DOHH2 (cell line): Measurements from ENCODE around the gene GPD1.
"Not testable (repeated sequence)": the region's sequence is repeated elsewhere in the genome, so short reads cannot be mapped to it uniquely, and the experiment has no call there.

Source experiments
- H3F3A ChIP-seq: fragments of 200-600 bp; sonication (generic), shearing (Covaris generic); 2 replicates; pipeline ENCODE4 v1.6.0; 2016; ENCODE audit warnings: antibody characterized with exemption, mild to moderate bottlenecking; ENCODE audit not compliant: control insufficient read depth, insufficient read depth
- H3K27ac ChIP-seq: fragments of 200-600 bp; sonication (generic); 2 replicates; pipeline ENCODE4 v1.5.1; 2014; ENCODE audit warnings: low read depth, mild to moderate bottlenecking, low read length, moderate library complexity
- H3K27me3 ChIP-seq: fragments of 200-600 bp; sonication (generic); 2 replicates; pipeline ENCODE4 v1.6.1; 2014; ENCODE audit warnings: mild to moderate bottlenecking, low read length, mixed read lengths; ENCODE audit not compliant: control insufficient read depth
- H3K36me3 ChIP-seq: fragments of 200-600 bp; sonication (generic); 2 replicates; pipeline ENCODE4 v1.6.1; 2014; ENCODE audit warnings: mild to moderate bottlenecking, low read length, moderate library complexity, mixed read lengths; ENCODE audit not compliant: control insufficient read depth
- H3K4me1 ChIP-seq: fragments of 200-600 bp; sonication (generic); 2 replicates; pipeline ENCODE4 v1.6.1; 2014; ENCODE audit warnings: mild to moderate bottlenecking, low read length, mixed read lengths; ENCODE audit not compliant: control insufficient read depth
- H3K4me2 ChIP-seq: fragments of 200-600 bp; sonication (generic); 2 replicates; pipeline ENCODE4 v1.6.0; 2014; ENCODE audit warnings: mild to moderate bottlenecking, low read length, moderate library complexity
- H3K4me3 ChIP-seq: fragments of 200-600 bp; sonication (generic); 2 replicates; pipeline ENCODE4 v1.5.1; 2014; ENCODE audit warnings: mild to moderate bottlenecking, low read length, mixed read lengths
- H3K79me2 ChIP-seq: fragments of 200-600 bp; sonication (generic); 2 replicates; pipeline ENCODE4 v1.6.1; 2014; ENCODE audit warnings: mild to moderate bottlenecking, low read length, mixed read lengths; ENCODE audit not compliant: control insufficient read depth
- H3K9me2 ChIP-seq: fragments of 200-600 bp; sonication (generic); replicated peaks from 2 replicates; pipeline ENCODE4 v1.6.1; 2014; ENCODE audit warnings: mild to moderate bottlenecking, low read length, mixed read lengths; ENCODE audit not compliant: control insufficient read depth
- H3K9me3 ChIP-seq: fragments of 200-600 bp; sonication (generic); 2 replicates; pipeline ENCODE4 v1.6.1; 2014; ENCODE audit warnings: antibody characterized with exemption, low read length, mixed read lengths; ENCODE audit not compliant: control insufficient read depth, insufficient read depth
- H4K20me1 ChIP-seq: fragments of 200-600 bp; sonication (generic); 2 replicates; pipeline ENCODE4 v1.6.0; 2014; ENCODE audit warnings: low read depth, mild to moderate bottlenecking, antibody characterized with exemption, low read length, moderate library complexity; ENCODE audit not compliant: control insufficient read depth, insufficient read depth
- EZH2phosphoT487 ChIP-seq: fragments of 200-600 bp; sonication (generic); IDR thresholded peaks from 2 replicates; pipeline ENCODE4 v1.6.1; 2017; ENCODE audit warnings: borderline replicate concordance, mild to moderate bottlenecking, antibody characterized with exemption, low read length, moderate library complexity, mixed read lengths
- TF ChIP-seq, protein P1 (sequence below): fragments of 200-600 bp; sonication (generic); IDR thresholded peaks from one replicate; pipeline ENCODE4 v1.5.1; 2014; ENCODE audit warnings: antibody characterized with exemption, mild to moderate bottlenecking, low read depth, low read length; ENCODE audit not compliant: poor library complexity, severe bottlenecking

Gene GPD1

DNA sequence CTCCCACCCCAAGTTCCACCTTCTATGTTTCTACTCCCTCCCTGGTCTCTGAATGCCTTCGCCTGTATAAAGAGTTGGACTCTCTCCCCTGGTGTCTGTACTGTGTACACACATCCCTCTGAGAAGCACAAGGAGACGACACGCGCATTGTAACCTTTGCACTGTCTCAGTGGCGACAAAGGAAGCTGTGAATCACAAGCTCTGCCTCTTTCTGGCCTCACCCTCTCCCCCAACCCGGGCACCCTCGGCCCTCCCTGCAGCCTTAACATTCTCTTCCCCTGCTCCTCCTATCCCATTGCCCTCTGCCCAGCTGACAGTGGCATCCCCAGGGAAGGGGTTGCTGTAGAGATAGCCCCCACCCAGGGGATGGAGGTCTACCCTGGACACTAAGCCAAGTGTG lies 21.2 kb upstream of the GPD1 start:
- Histone ChIP-seq H3K79me2 (peaks cover 19% of the 10 kb centered on the region), H3K4me3 (no peak overlapping the region), H3F3A (peaks cover 10% of the 10 kb centered on the region), H3K4me1 (peaks cover 16% of the 10 kb centered on the region), H3K27ac (no peak overlapping the region), H3K27me3 (peaks cover 10% of the 10 kb centered on the region; the same call in 1 of the 2 replicates), H3K9me2 (no peaks in the 10 kb centered on the region), H3K9me3 (no peaks in the 10 kb centered on the region), H4K20me1 (no peaks in the 10 kb centered on the region), H3K36me3 (peaks cover 22% of the 10 kb centered on the region), H3K4me2 (no peak overlapping the region)
- TF ChIP-seq, protein P1, sequence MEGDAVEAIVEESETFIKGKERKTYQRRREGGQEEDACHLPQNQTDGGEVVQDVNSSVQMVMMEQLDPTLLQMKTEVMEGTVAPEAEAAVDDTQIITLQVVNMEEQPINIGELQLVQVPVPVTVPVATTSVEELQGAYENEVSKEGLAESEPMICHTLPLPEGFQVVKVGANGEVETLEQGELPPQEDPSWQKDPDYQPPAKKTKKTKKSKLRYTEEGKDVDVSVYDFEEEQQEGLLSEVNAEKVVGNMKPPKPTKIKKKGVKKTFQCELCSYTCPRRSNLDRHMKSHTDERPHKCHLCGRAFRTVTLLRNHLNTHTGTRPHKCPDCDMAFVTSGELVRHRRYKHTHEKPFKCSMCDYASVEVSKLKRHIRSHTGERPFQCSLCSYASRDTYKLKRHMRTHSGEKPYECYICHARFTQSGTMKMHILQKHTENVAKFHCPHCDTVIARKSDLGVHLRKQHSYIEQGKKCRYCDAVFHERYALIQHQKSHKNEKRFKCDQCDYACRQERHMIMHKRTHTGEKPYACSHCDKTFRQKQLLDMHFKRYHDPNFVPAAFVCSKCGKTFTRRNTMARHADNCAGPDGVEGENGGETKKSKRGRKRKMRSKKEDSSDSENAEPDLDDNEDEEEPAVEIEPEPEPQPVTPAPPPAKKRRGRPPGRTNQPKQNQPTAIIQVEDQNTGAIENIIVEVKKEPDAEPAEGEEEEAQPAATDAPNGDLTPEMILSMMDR, result no peak
- TF ChIP-seq EZH2phosphoT487, result no peak

DNA sequence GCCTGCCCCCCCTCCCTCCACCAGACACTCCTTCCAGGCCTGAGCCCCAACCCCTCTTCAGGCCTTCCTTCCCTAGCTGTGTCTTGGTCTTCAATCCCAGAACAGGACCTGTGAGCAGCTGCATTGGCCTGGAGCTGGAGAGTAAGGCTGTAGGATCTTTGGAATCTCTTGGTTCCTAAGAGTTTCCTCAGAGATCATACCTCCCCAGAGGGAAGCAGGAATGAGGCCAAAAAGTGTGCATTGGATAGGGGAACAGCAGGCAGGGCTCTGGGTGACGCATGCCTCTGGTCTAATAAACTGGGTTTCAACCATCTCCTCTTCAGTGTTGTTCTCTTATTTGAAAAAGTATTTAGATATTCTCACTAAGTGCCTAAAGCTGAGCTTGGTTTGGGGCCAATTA lies 20.5 kb upstream of the GPD1 start:
- Histone ChIP-seq H3K4me2 (no peak overlapping the region), H4K20me1 (no peaks in the 10 kb centered on the region), H3K79me2 (peaks cover 19% of the 10 kb centered on the region), H3K27me3 (peaks cover 10% of the 10 kb centered on the region; the same call in 1 of the 2 replicates), H3K9me2 (no peaks in the 10 kb centered on the region), H3K4me1 (peaks cover 17% of the 10 kb centered on the region), H3F3A (peaks cover 16% of the 10 kb centered on the region), H3K9me3 (no peaks in the 10 kb centered on the region), H3K27ac (no peak overlapping the region), H3K4me3 (no peak overlapping the region), H3K36me3 (peaks cover 28% of the 10 kb centered on the region)
- no peak for TF ChIP-seq EZH2phosphoT487
- TF ChIP-seq, protein P1, result no peak

DNA sequence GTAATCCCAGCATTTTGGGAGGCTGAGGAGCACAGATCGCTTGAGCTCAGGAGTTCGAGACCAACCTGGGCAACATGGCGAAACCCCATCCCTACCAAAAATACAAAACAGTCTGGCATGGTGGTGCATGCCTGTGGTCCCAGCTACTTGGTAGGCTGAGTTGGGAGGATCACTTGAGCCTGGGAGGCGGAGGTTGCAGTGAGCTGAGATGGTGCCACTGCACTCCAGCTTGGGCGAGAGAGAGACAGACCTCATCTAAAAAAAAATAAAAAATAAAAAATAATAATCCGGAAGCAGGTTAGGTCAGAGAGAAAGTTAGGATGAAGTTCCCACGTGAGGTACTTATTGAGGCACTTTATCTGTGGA lies 19.4 kb upstream of the GPD1 start:
- H3K9me3 ChIP-seq, H3K9me2 ChIP-seq, H4K20me1 ChIP-seq: not testable (repeated sequence)
- peaks cover 23% of the 10 kb centered on the region for H3K4me1 ChIP-seq
- peaks cover 16% of the 10 kb centered on the region for H3F3A ChIP-seq
- H3K27ac ChIP-seq, result peak overlapping the region; percentile 58
- H3K4me3 ChIP-seq, result peak overlapping the region; percentile 88
- peaks cover 38% of the 10 kb centered on the region for H3K36me3 ChIP-seq
- peaks cover 10% of the 10 kb centered on the region; the same call in 1 of the 2 replicates for H3K27me3 ChIP-seq
- peak overlapping the region; percentile 97 for H3K4me2 ChIP-seq
- H3K79me2 ChIP-seq, result peaks cover 22% of the 10 kb centered on the region

DNA sequence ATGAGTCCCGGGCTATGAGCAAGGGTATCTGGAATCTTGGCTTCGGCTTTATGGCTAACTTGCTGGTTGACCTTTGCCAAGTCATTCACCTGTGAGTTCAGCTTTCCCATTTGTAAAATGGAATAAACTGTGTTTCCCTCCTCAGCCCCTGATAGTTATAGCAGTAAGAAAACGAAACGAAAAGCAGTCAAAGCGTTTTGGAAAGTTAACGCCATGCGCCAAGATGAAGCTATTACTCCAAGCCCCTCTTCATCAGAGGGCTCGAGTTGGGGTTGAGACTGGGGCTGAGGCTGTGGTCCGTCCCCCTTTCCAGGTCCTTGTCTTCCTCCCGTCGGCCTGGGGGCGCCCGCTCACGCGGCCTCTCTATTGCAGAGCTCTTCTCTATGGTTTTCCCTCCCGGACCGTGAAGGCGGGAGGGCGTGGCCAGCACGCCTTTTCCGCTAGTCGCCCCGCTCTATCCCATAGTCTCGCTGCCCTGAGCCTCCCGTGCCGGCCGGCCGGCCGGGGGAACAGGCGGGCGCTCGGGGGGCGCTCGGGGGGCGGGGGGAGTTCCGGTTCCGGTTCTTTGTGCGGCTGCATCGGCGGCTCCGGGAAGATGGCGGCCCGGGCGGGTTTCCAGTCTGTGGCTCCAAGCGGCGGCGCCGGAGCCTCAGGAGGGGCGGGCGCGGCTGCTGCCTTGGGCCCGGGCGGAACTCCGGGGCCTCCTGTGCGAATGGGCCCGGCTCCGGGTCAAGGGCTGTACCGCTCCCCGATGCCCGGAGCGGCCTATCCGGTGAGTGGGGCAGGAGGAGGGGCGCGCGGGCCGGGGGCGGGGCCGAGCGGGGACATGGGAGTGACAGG lies 18.8 kb upstream of the GPD1 start, which contains the start of gene SMARCD1:
SMARCD1 (plus strand) TSS at position 568 of the 840 bp plus-strand sequence; CDS start at position 596, 28 bp downstream.
- peak within 1 kb of the TSS; percentile 88 for H3K4me3 ChIP-seq
- H4K20me1 ChIP-seq, result no peaks in the 10 kb centered on the region
- peaks cover 44% of the 10 kb centered on the region for H3K36me3 ChIP-seq
- peaks cover 16% of the 10 kb centered on the region for H3F3A ChIP-seq
- peaks cover 6% of the 10 kb centered on the region; the same call in 1 of the 2 replicates for H3K27me3 ChIP-seq
- peaks cover 24% of the 10 kb centered on the region for H3K79me2 ChIP-seq
- H3K9me3 ChIP-seq, result no peaks in the 10 kb centered on the region
- H3K27ac ChIP-seq, result peak within 1 kb of the TSS; percentile 72
- H3K4me1 ChIP-seq, result peaks cover 23% of the 10 kb centered on the region
- H3K9me2 ChIP-seq, result no peaks in the 10 kb centered on the region
- no peak for TF ChIP-seq EZH2phosphoT487
- TF ChIP-seq, protein P1, result peak; percentile 88
- H3K4me2 ChIP-seq, result peak within 1 kb of the TSS; percentile 97
